NB4 (cell line): ENCODE measurements around the gene PRR11.

ENCODE experiments used
- CTCF ChIP-seq: IDR thresholded peaks from one replicate; pipeline ENCODE4 v1.5.1; 2012; ENCODE audit warnings: low read depth, low read length
- MAX ChIP-seq: IDR thresholded peaks from 2 replicates; pipeline ENCODE4 v1.6.1; 2011; ENCODE audit warnings: low read depth, low read length
- MYC ChIP-seq: IDR thresholded peaks from 2 replicates; pipeline ENCODE4 v1.6.1; 2011; ENCODE audit warnings: low read depth, low read length
- POLR2A ChIP-seq: IDR thresholded peaks from 2 replicates; pipeline ENCODE4 v1.6.1; 2011; ENCODE audit warnings: mild to moderate bottlenecking; ENCODE audit not compliant: insufficient read length; ENCODE audit errors: extremely low read depth

- no peak for TF ChIP-seq CTCF
- TF ChIP-seq MAX, result no peak
- TF ChIP-seq POLR2A, result no peak
- TF ChIP-seq MYC, result no peak
Measured at GRCh38 chr17:59167571-59168001, 12.0 kb downstream of the PRR11 start.
